ENCODE data around the gene LCMT1.

The LCMT1 gene

DNA sequence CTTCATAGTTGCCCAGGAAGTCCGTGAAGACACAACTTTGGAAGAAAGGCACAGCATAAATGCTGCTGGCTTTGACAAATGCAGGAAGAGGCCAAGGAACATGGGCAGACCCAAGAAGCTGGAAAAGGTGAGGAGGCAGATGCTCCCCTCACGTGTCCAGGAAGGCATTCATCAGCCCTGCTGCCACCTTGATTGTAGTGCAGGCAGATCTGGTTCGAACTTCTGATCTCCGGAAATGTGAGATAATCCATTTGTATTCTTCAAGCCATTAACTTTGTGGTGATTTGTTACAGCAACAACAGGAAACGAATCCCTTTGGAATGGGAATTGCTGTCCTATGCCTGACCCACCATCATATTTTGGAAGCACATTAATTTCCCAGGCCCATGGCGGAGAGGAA is 28.5 kb upstream of the LCMT1 start:
- H3K4me3 ChIP-seq (replicated peaks; ENCODE audit: low read depth, low read length), result no peak overlapping the region
- TF ChIP-seq, protein P1, sequence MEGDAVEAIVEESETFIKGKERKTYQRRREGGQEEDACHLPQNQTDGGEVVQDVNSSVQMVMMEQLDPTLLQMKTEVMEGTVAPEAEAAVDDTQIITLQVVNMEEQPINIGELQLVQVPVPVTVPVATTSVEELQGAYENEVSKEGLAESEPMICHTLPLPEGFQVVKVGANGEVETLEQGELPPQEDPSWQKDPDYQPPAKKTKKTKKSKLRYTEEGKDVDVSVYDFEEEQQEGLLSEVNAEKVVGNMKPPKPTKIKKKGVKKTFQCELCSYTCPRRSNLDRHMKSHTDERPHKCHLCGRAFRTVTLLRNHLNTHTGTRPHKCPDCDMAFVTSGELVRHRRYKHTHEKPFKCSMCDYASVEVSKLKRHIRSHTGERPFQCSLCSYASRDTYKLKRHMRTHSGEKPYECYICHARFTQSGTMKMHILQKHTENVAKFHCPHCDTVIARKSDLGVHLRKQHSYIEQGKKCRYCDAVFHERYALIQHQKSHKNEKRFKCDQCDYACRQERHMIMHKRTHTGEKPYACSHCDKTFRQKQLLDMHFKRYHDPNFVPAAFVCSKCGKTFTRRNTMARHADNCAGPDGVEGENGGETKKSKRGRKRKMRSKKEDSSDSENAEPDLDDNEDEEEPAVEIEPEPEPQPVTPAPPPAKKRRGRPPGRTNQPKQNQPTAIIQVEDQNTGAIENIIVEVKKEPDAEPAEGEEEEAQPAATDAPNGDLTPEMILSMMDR (IDR thresholded peaks at IDR 0.05; ENCODE audit: low read depth, low read length, missing control alignments), result no peak
- no peak for DNase-seq (ENCODE audit: extremely low read depth, low read depth)

DNA sequence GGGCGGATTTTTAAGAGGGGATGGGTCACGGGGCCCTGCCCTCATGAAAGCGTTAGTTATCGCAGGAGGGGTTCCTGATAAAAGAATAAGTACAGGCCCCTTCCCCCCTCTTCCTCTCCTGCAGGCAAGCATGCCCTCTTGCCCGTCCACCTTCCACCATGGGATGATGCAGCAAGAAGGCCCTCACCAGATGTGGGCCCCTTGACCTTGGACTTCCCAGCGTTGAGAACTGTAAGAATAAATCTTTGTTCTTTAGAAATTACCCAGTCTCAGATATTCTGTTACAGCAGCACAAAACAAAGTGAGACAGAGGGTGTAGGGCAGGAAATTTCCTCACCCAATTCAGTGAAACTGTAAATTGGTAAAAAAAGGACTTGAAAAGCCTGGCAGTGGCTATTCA is 27.8 kb upstream of the LCMT1 start:
- DNase-seq (ENCODE audit: extremely low read depth, low read depth), result no peak
- TF ChIP-seq, protein P1 (IDR thresholded peaks at IDR 0.05; ENCODE audit: low read depth, low read length, missing control alignments), result no peak
- H3K4me3 ChIP-seq (replicated peaks; ENCODE audit: low read depth, low read length), result no peak overlapping the region

DNA sequence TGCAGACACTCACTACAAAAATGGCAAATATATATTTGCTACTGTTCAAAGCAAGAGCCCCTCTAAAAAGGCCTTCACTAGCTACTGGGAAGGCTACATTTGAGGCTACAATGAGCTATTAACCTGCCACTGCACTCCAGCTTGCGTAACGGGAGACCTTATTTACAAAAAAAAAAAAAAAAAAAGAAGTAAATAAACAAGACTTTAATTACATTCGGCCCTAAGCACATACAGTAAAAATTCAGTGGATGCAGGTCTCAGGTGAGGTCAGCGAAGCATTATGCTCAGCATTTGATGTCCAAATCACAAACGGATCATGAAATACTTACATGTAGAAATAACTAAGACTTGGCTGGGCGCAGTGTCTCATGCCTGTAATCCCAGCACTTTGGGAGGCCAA is 26.7 kb upstream of the LCMT1 start:
- TF ChIP-seq, protein P1 (IDR thresholded peaks at IDR 0.05; ENCODE audit: low read depth, low read length, missing control alignments), result no peak
- no peak overlapping the region for H3K4me3 ChIP-seq (replicated peaks; ENCODE audit: low read depth, low read length)
- DNase-seq (ENCODE audit: extremely low read depth, low read depth), result no peak

DNA sequence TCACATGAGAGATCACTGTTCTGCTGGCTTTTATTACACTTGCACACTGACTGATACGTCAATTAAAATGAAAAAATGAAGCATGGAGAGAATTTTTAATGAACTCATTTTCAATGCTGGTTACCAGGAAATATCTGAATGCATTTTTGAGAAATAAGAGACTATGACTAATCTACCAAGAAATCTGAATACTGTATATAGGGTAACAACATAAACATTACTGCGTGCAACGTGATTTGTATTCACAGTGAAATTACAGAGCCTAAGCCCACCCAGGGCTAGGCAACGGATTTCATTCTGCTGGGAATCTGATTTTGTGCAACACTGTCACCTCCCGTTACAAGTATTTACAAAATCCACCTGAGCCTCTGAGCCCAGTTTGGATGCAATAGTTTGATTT is 23.8 kb upstream of the LCMT1 start:
- no peak overlapping the region for H3K4me3 ChIP-seq (replicated peaks; ENCODE audit: low read depth, low read length)
- DNase-seq (ENCODE audit: extremely low read depth, low read depth), result no peak
- TF ChIP-seq, protein P1 (IDR thresholded peaks at IDR 0.05; ENCODE audit: low read depth, low read length, missing control alignments), result no peak

DNA sequence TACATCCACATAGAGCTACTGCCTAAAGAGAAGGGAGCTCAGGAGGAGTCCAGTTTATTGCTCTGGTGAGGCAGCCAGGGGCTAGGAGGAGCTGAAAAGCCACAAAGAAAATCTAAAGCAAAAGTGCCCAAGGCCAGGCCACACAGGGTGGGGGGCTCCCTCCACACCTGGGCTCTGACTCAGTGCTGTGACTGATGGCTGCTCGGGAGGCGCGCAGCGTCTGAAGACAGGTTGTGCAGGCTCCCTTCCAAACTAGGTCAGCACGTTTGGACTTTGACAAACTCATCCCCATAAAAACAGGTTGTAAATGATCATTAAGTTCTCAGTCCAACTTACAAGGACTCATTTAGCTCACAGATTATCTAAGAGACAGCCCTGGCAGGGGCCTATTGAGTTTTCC is 22.2 kb upstream of the LCMT1 start:
- H3K4me3 ChIP-seq (replicated peaks; ENCODE audit: low read depth, low read length), result no peak overlapping the region
- TF ChIP-seq, protein P1 (IDR thresholded peaks at IDR 0.05; ENCODE audit: low read depth, low read length, missing control alignments), result no peak
- no peak for DNase-seq (ENCODE audit: extremely low read depth, low read depth)

DNA sequence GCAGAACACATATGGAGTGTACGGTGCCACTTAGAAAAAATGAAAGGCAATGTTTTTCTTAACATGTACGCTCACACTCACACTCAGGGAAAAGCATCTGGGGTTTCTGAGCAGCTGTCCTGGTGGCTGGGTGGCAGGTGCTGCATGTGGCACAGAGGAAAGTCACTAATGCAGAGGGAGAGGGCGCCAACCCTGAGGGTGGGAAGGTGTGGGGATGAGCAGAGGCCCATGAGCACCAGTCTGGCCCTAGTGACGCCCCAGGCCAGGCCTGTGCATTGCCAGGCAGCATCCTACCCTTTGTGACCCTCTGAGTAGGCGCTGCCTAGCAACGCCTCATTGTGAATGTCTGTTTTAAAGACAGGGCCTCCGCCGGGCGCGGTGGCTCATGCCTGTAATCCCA is 19.1 kb upstream of the LCMT1 start:
- H3K4me3 ChIP-seq (replicated peaks; ENCODE audit: low read depth, low read length), result no peak overlapping the region
- TF ChIP-seq, protein P1 (IDR thresholded peaks at IDR 0.05; ENCODE audit: low read depth, low read length, missing control alignments), result no peak
- no peak for DNase-seq (ENCODE audit: extremely low read depth, low read depth)

Data from HFF-Myc (cell line).